ENCODE measurements around the gene CYBA. TPM values are rescaled to one million over a fixed set of nuclear protein-coding genes. Genes with fewer than 3 reads are reported as not detected.

Gene CYBA
- total and polyA plus RNA-seq, 9 of the 15 experiments (the other 6 are each of a cell fraction or from before 2014, with no cell fraction given): 0.34 to 683 (median 93.0) TPM

DNA sequence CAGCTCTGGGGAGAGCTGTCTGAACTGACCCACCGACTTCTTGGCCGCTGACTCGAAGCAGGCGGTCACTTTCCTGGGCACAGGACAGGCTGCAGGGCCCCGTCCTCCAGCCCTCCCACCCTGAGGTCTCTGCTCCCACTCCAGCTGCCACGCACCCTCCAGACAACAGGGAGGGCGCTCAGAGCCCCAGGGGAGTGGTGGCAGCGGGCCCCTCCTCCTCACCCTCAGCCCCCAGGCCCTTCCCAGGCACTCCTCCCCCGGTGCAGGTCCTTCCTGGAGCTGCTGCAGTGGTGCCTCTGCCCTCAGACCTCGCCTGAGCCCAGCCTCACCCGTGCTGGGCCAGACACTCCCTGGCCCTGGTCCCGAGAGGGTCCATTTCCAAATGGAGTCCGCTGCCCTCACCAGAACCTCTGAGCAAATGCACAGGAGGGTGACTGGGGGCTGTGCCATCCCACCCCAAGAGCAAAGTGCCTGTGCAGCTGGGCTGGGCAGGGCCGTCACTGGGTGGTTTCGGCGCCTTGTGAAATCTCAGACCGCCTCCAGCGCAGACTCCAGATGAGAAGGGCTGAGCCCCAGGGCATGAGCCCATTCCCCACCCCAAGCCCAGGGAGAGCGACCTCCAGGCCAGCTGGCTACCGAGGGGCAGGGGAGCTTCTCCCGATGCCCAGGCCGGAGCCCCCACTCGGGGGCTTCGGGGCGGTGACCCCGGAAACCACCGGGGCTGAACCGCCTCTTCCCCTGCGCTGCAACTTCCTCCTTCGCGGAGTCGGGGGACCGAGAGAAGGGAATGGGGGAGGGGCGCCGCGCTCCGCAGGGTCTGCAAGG, 717 bp downstream of the CYBA start (continued):
- TF ChIP-seq ESRRA (IDR thresholded peaks at IDR 0.05; ENCODE audit: borderline replicate concordance, low read depth): no peak
- TF ChIP-seq ZNF165 (CRISPR knock-in tag; IDR thresholded peaks at IDR 0.05; ENCODE audit: borderline replicate concordance): 0 out of 2 replicates have a peak, but pooled peaks have one; percentile 51
- 0 out of 2 replicates have a peak, but pooled peaks have one; percentile 24 for TF ChIP-seq ZNF274 (IDR thresholded peaks at IDR 0.05; ENCODE audit: borderline replicate concordance, low read depth, low read length)
- no peak for TF ChIP-seq SRSF1 (IDR thresholded peaks at IDR 0.05; ENCODE audit: low read depth, low read length)
- TF ChIP-seq CBX5 (IDR thresholded peaks at IDR 0.05; ENCODE audit: borderline replicate concordance, low read depth): no peak
- no peak for TF ChIP-seq MTF1 (CRISPR knock-in tag; IDR thresholded peaks at IDR 0.05; ENCODE audit: borderline replicate concordance)
- peak; percentile 63 for TF ChIP-seq SAP30 (IDR thresholded peaks at IDR 0.05; ENCODE audit: borderline replicate concordance, insufficient read depth, low read depth, low read length, poor library complexity, severe bottlenecking)
- TF ChIP-seq, protein P1, sequence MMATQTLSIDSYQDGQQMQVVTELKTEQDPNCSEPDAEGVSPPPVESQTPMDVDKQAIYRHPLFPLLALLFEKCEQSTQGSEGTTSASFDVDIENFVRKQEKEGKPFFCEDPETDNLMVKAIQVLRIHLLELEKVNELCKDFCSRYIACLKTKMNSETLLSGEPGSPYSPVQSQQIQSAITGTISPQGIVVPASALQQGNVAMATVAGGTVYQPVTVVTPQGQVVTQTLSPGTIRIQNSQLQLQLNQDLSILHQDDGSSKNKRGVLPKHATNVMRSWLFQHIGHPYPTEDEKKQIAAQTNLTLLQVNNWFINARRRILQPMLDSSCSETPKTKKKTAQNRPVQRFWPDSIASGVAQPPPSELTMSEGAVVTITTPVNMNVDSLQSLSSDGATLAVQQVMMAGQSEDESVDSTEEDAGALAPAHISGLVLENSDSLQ (IDR thresholded peaks at IDR 0.05): no peak
- no peak for TF ChIP-seq KHSRP (IDR thresholded peaks at IDR 0.05)
- no peak for TF ChIP-seq NUFIP1 (IDR thresholded peaks at IDR 0.05; ENCODE audit: partially characterized antibody)
- TF ChIP-seq BRD9 (IDR thresholded peaks at IDR 0.05; ENCODE audit: low read depth, partially characterized antibody): no peak
- no peak for TF ChIP-seq BACH1 (tag; IDR thresholded peaks at IDR 0.05)
- no peak for TF ChIP-seq LEF1 (IDR thresholded peaks at IDR 0.05)
- TF ChIP-seq ZNF644 (tag; IDR thresholded peaks at IDR 0.05; ENCODE audit: low read depth): no peak
- TF ChIP-seq HDAC3 (IDR thresholded peaks at IDR 0.05; ENCODE audit: borderline replicate concordance, partially characterized antibody): no peak
- TF ChIP-seq SP2 (IDR thresholded peaks at IDR 0.05; ENCODE audit: extremely low read depth, low read depth, low read length, poor library complexity, severe bottlenecking): no peak
- TF ChIP-seq, protein P2, sequence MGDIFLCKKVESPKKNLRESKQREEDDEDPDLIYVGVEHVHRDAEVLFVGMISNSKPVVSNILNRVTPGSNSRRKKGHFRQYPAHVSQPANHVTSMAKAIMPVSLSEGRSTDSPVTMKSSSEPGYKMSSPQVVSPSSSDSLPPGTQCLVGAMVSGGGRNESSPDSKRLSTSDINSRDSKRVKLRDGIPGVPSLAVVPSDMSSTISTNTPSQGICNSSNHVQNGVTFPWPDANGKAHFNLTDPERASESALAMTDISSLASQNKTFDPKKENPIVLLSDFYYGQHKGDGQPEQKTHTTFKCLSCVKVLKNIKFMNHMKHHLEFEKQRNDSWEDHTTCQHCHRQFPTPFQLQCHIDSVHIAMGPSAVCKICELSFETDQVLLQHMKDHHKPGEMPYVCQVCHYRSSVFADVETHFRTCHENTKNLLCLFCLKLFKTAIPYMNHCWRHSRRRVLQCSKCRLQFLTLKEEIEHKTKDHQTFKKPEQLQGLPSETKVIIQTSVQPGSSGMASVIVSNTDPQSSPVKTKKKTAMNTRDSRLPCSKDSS (IDR thresholded peaks at IDR 0.05; ENCODE audit: low read depth, partially characterized antibody): no peak
- peak; percentile 78 to 81 for TF ChIP-seq NRF1 (conservative IDR thresholded peaks at IDR 0.05 in 1 of 2, IDR thresholded peaks at IDR 0.05 in 1 of 2)
- no peak for TF ChIP-seq ZNF175 (CRISPR knock-in tag; IDR thresholded peaks at IDR 0.05; ENCODE audit: low read depth)
- no peak for TF ChIP-seq CSDE1 (IDR thresholded peaks at IDR 0.05)
- TF ChIP-seq CREB1 (IDR thresholded peaks at IDR 0.05): no peak
- TF ChIP-seq CREB1 (CRISPR knock-in tag; IDR thresholded peaks at IDR 0.05): no peak
- no peak for TF ChIP-seq PTBP1 (IDR thresholded peaks at IDR 0.05; ENCODE audit: low read depth, low read length)
- no peak for TF ChIP-seq FOSL1 (tag; conservative IDR thresholded peaks at IDR 0.05)
- no peak for TF ChIP-seq ETV1 (tag; conservative IDR thresholded peaks at IDR 0.05; ENCODE audit: low read depth)
- no peak for TF ChIP-seq CCNT2 (IDR thresholded peaks at IDR 0.05; ENCODE audit: borderline replicate concordance, extremely low read depth, insufficient read length, low read depth, low read length)
